K562 (cell line): ENCODE data around the gene PELI3. TPM values are rescaled to one million over a fixed set of nuclear protein-coding genes. Genes with fewer than 3 reads are reported as not detected.
A peak's percentile ranks its signal among the peaks of the same experiment; 100 is the strongest.

Source experiments
- CTCFL ChIP-seq: IDR thresholded peaks from 2 replicates; pipeline ENCODE4 v1.6.1; 2011; ENCODE audit warnings: borderline replicate concordance, low read depth, mild to moderate bottlenecking, moderate library complexity, low read length; ENCODE audit not compliant: insufficient read depth, poor library complexity, severe bottlenecking
- E2F4 ChIP-seq: sonication (generic); formaldehyde crosslinking; IDR thresholded peaks from 2 replicates; pipeline ENCODE4 v1.8.0; 2022; ENCODE audit warnings: mild to moderate bottlenecking, low read depth, missing genetic modification reagents
- KHSRP ChIP-seq: fragments of 450-650 bp; IDR thresholded peaks from 2 replicates; pipeline ENCODE4 v1.6.1; 2017
- LCOR ChIP-seq: sonication (generic); formaldehyde crosslinking; IDR thresholded peaks from 2 replicates; pipeline ENCODE4 v1.8.0; 2022; ENCODE audit warnings: mild to moderate bottlenecking, missing genetic modification reagents
- MCM3 ChIP-seq: fragments of 450-650 bp; IDR thresholded peaks from 2 replicates; pipeline ENCODE4 v1.6.1; 2016
- NCOA2 ChIP-seq, 2 experiments: fragments of 450-650 bp; IDR thresholded peaks; 2 replicates each; pipeline ENCODE4 v1.6.1; 2018; ENCODE audit warnings: mild to moderate bottlenecking in 2 of 2, moderate library complexity in 1 of 2; ENCODE audit not compliant: partially characterized antibody in 2 of 2
- POLR2AphosphoS2 ChIP-seq: IDR thresholded peaks from 2 replicates; pipeline ENCODE4 v1.6.1; 2012; ENCODE audit warnings: low read length, improper control_type of control experiment
- POLR3A ChIP-seq: IDR thresholded peaks from 2 replicates; pipeline ENCODE4 v1.6.1; 2011; ENCODE audit warnings: borderline replicate concordance, mild to moderate bottlenecking, moderate library complexity; ENCODE audit not compliant: insufficient read length, insufficient read depth; ENCODE audit errors: extremely low read depth
- POU5F1 ChIP-seq: fragments of 150-350 bp; IDR thresholded peaks from 2 replicates; pipeline ENCODE4 v1.6.1; 2014; ENCODE audit warnings: borderline replicate concordance, low read length, low read depth, mild to moderate bottlenecking; ENCODE audit not compliant: partially characterized antibody
- RBM22 ChIP-seq: fragments of 200-400 bp; formaldehyde crosslinking; IDR thresholded peaks from 2 replicates; pipeline ENCODE4 v1.6.1; 2018; ENCODE audit warnings: low read length, low read depth; ENCODE audit not compliant: poor library complexity, severe bottlenecking
- SIRT6 ChIP-seq: IDR thresholded peaks from one replicate; pipeline ENCODE4 v1.6.1; 2012; ENCODE audit warnings: low read depth, mild to moderate bottlenecking, control low read depth, inconsistent platforms, low read length, moderate library complexity
- SIX5 ChIP-seq, 2 experiments: IDR thresholded peaks; 2 replicates each; pipeline ENCODE4 v1.6.1; 2011; ENCODE audit warnings: low read length in 2 of 2, borderline replicate concordance in 1 of 2, low read depth in 1 of 2, mild to moderate bottlenecking in 1 of 2, moderate library complexity in 1 of 2; ENCODE audit not compliant: insufficient read depth in 1 of 2
- SMAD2 ChIP-seq: fragments of 150-350 bp; IDR thresholded peaks from 2 replicates; pipeline ENCODE4 v1.6.1; 2014; ENCODE audit warnings: low read depth, mild to moderate bottlenecking, low read length
- SRSF7 ChIP-seq: fragments of 200-400 bp; formaldehyde crosslinking; optimal IDR thresholded peaks from 2 replicates; pipeline ENCODE3; 2017; ENCODE audit warnings: mild to moderate bottlenecking, low read depth, low read length
- TRIM24 ChIP-seq, 2 experiments: fragments of 450-650 bp; IDR thresholded peaks; 2 replicates each; pipeline ENCODE4 v1.6.1; 2016
- XRCC3 ChIP-seq: fragments of 450-650 bp; IDR thresholded peaks from 2 replicates; pipeline ENCODE4 v1.6.1; 2017; ENCODE audit warnings: mild to moderate bottlenecking, moderate library complexity
- ZNF140 ChIP-seq: fragments of 250-450 bp; sonication (Bioruptor Pico); IDR thresholded peaks from 2 replicates; pipeline ENCODE4 v1.8.0; 2021; ENCODE audit warnings: moderate library complexity, mild to moderate bottlenecking, inconsistent platforms
- ZNF217 ChIP-seq: sonication (generic); formaldehyde crosslinking; IDR thresholded peaks from 2 replicates; pipeline ENCODE4 v1.8.0; 2022; ENCODE audit warnings: mild to moderate bottlenecking, missing genetic modification reagents
- ZNF224 ChIP-seq: sonication (generic); formaldehyde crosslinking; IDR thresholded peaks from 2 replicates; pipeline ENCODE4 v1.8.0; 2022; ENCODE audit warnings: mild to moderate bottlenecking, missing genetic modification reagents
- ZNF23 ChIP-seq: fragments of 250-450 bp; sonication (Bioruptor Pico); IDR thresholded peaks from 2 replicates; pipeline ENCODE4 v1.4.0; 2020; ENCODE audit warnings: mild to moderate bottlenecking
- ZNF280B ChIP-seq: fragments of 250-450 bp; sonication (Bioruptor Pico); IDR thresholded peaks from 2 replicates; pipeline ENCODE4 v1.5.1; 2021; ENCODE audit warnings: mild to moderate bottlenecking
- ZNF696 ChIP-seq: fragments of 250-450 bp; sonication (Bioruptor Pico); conservative IDR thresholded peaks from 2 replicates; pipeline ENCODE4 v1.4.0; 2020; ENCODE audit warnings: mild to moderate bottlenecking, moderate library complexity
- polyA plus RNA-seq, 8 experiments: library from polyadenylated mRNA; depleted of rRNA in 4 of 8; stranded (reverse) in 5 of 8; unstranded in 3 of 8; fragments of >200 nt; fragmentation: Nextera tagmentation in 2 of 8; fragmentation: Illumina TruSeq in 1 of 8; extraction: Ambion mirVana in 2 of 8; extraction: Trizol in 1 of 8; gene quantifications; 2 replicates each; pipeline versions ENCODE4 v1.2.1 to v1.2.3, GENCODE V29; 2011 to 2014; ENCODE audit warnings: inconsistent platforms in 1 of 8, missing spikeins in 1 of 8
- total RNA-seq, 7 experiments: library from RNA; depleted of rRNA in 6 of 7; stranded (reverse); fragments of >200 nt in 6 of 7; fragmentation: Illumina TruSeq in 2 of 7; extraction: Trizol in 2 of 7; gene quantifications; 2 replicates each; pipeline versions ENCODE4 v1.2.1 to v1.2.3, GENCODE V29; 2011 to 2021; ENCODE audit warnings: low replicate concordance in 1 of 7

Gene PELI3
- total and polyA plus RNA-seq, 9 of the 15 experiments (the other 6 are each of a cell fraction or from before 2014, with no cell fraction given) = 0.17 to 4.2 (median 1.9) TPM

- TF ChIP-seq POLR2AphosphoS2 (peak; percentile 75; the same call in 1 of the 2 replicates), NCOA2 (IDR thresholded peaks at IDR 0.05; ENCODE audit: partially characterized antibody in 2 of 2) (no peak), SIRT6 (no peak), SIX5 (IDR thresholded peaks at IDR 0.05; ENCODE audit: borderline replicate concordance in 1 of 2, insufficient read depth in 1 of 2, low read depth in 1 of 2, low read length in 2 of 2) (peak; percentile 29 to 36; a peak in 2 of 4 replicates), CTCFL (no peak), POLR3A (no peak), E2F4 (CRISPR knock-in tag) (no peak), SRSF7 (no peak), ZNF23 (CRISPR knock-in tag) (no peak), MCM3 (no peak), XRCC3 (no peak), SMAD2 (no peak), TRIM24 (IDR thresholded peaks at IDR 0.05) (peak in 1 of 2 experiments; percentile 98; a peak in 2 of 4 replicates), LCOR (CRISPR knock-in tag) (no peak), POU5F1 (no peak), RBM22 (peak; percentile 99), ZNF140 (CRISPR knock-in tag) (no peak), ZNF217 (CRISPR knock-in tag) (no peak), ZNF280B (CRISPR knock-in tag) (no peak), ZNF696 (CRISPR knock-in tag) (no peak), ZNF224 (CRISPR knock-in tag) (no peak), KHSRP (no peak)
Observed at GRCh38 chr11:66510271-66510989, 43.7 kb downstream of the PELI3 start, which contains the start of gene BBS1 (continued).
